Stomach (tissue), 4 donors: ENCODE data around the gene GFRA4.

Experiments used
- EP300 ChIP-seq: sonication (generic); formaldehyde crosslinking; IDR thresholded peaks from one replicate; pipeline ENCODE4 v1.6.1; 2017; ENCODE audit warnings: antibody characterized with exemption
- POLR2A ChIP-seq, 4 donors: fragments of 450-650 bp; IDR thresholded peaks; one replicate each; pipeline ENCODE4 v1.6.1; 2016; ENCODE audit warnings: antibody characterized with exemption in 4 of 4, control low read depth in 2 of 4, mild to moderate bottlenecking in 1 of 4, moderate library complexity in 1 of 4
- POLR2AphosphoS5 ChIP-seq, 3 donors: sonication (generic); formaldehyde crosslinking; IDR thresholded peaks; one replicate each; pipeline ENCODE4 v1.6.1; 2016; ENCODE audit warnings: antibody characterized with exemption in 3 of 3
- TF ChIP-seq, protein P1 (sequence below), 7 experiments: fragments of 450-650 bp in 4 of 7; fragments of 200-600 bp in 3 of 7; sonication (generic) in 3 of 7; IDR thresholded peaks; one replicate each; pipeline ENCODE4 v1.5.1; 2016 to 2019; ENCODE audit warnings: antibody characterized with exemption in 7 of 7, control low read depth in 2 of 7, mild to moderate bottlenecking in 1 of 7

- TF ChIP-seq, protein P1, sequence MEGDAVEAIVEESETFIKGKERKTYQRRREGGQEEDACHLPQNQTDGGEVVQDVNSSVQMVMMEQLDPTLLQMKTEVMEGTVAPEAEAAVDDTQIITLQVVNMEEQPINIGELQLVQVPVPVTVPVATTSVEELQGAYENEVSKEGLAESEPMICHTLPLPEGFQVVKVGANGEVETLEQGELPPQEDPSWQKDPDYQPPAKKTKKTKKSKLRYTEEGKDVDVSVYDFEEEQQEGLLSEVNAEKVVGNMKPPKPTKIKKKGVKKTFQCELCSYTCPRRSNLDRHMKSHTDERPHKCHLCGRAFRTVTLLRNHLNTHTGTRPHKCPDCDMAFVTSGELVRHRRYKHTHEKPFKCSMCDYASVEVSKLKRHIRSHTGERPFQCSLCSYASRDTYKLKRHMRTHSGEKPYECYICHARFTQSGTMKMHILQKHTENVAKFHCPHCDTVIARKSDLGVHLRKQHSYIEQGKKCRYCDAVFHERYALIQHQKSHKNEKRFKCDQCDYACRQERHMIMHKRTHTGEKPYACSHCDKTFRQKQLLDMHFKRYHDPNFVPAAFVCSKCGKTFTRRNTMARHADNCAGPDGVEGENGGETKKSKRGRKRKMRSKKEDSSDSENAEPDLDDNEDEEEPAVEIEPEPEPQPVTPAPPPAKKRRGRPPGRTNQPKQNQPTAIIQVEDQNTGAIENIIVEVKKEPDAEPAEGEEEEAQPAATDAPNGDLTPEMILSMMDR (IDR thresholded peaks at IDR 0.05) = no peak
- no peak for TF ChIP-seq POLR2AphosphoS5 (IDR thresholded peaks at IDR 0.05)
- no peak for TF ChIP-seq POLR2A (IDR thresholded peaks at IDR 0.05)
- no peak for TF ChIP-seq EP300
These were observed 23.2 kb upstream of the GFRA4 start for GRCh38 chr20:3686421-3686820.
